Pancreas (tissue), 10 donors: ENCODE data around the gene FAM53B. TPM values are rescaled to one million over a fixed set of nuclear protein-coding genes. Genes with fewer than 3 reads are reported as not detected.

ENCODE experiments used
- ATAC-seq, 4 donors: fragments of 200-7000 bp; cut with Tn5 transposase; one replicate each; pipeline versions ENCODE4 v1.8.0 to v1.9.1; 2020; ENCODE audit warnings: mild to moderate bottlenecking in 4 of 4, moderate library complexity in 4 of 4
- DNase-seq, 6 donors: peaks; one replicate each; pipeline ENCODE4 v3.0.0-alpha.2; 2020
- FAIRE-seq: peaks from 2 replicates; lab custom pipeline; 2012; peaks lifted over from hg19 to GRCh38; lab: Jason Lieb, UNC
- H3K27ac ChIP-seq, 4 donors: fragments of 200-600 bp; sonication (generic); 1 replicate in 3 of 4; 2 replicates in 1 of 4; pipeline versions ENCODE4 v1.5.0 to v1.8.0; 2020
- H3K27me3 ChIP-seq, 4 donors: fragments of 200-600 bp; one replicate each; pipeline ENCODE4 v1.8.0; 2021
- H3K36me3 ChIP-seq, 3 donors: fragments of 200-600 bp; sonication (generic) in 1 of 3; one replicate each; pipeline versions ENCODE4 v1.5.0 to v1.8.0; 2020 to 2021
- H3K4me1 ChIP-seq, 3 donors: fragments of 200-600 bp; one replicate each; pipeline ENCODE4 v1.8.0; 2021
- H3K4me3 ChIP-seq, 4 donors: fragments of 200-600 bp; sonication (generic) in 2 of 4; one replicate each; pipeline versions ENCODE4 v1.5.0 to v1.8.0; 2020 to 2021
- H3K9me3 ChIP-seq, 4 donors: fragments of 200-600 bp; one replicate each; pipeline ENCODE4 v1.8.0; 2021
- CTCF ChIP-seq, 4 donors: fragments of 200-600 bp; sonication (generic) in 3 of 4; IDR thresholded peaks; one replicate each; pipeline versions ENCODE4 v1.5.0 to v1.8.0; 2021; ENCODE audit warnings: antibody characterized with exemption in 4 of 4
- WGBS, 2 donors: extraction: QIAGEN DNeasy Blood & Tissue Kit; methylation state at CpG; one replicate each; pipeline ENCODE4 v1.1.7; 2013; 5-methylcytosine and 5-hydroxymethylcytosine counted together
- intact Hi-C, 3 donors: fragments of 100-400 bp; cut with DNase I; formaldehyde crosslinking; loops; one replicate each; pipeline versions ENCODE4 v1.11.1 to v1.14.2; 2022
- polyA plus RNA-seq, 2 donors: library from polyadenylated mRNA; stranded (reverse); fragments of 200-250 nt; gene quantifications; one replicate each; pipeline ENCODE4 v1.2.3, GENCODE V29; 2013
- total RNA-seq, 6 donors: library from RNA; stranded (reverse); fragmentation: NEBNext Ultra II Directional in 4 of 6; extraction: Animal tissue kit (Norgen Biotek cat#: 25700) in 4 of 6; gene quantifications; one replicate each; pipeline versions ENCODE4 v1.2.1 to v1.2.4, GENCODE V29; 2021 to 2023
- donor health status: healthy with polysubstance abuse.
- donor health status: DM: no; HTN: no; CAD: no; lungs with moderate emphysema.
- donor health status: DM: no; HTN: no; CAD: no.
- donor health status: control.
- donor health status: control.
- donor health status: Bipolar disorder and iron deficiency.
- donor health status: DM: yes; HTN: yes; CAD: no.
- donor health status: DM: no; HTN: no; CAD: no.
- donor health status: DM: no; HTN: no; CAD: no.
- donor health status: DM: yes; HTN: yes; CAD: no.

Gene FAM53B
- total and polyA plus RNA-seq, 8 donors: 5.3 to 16.4 (median 8.5) TPM

- no peak for FAIRE-seq
- WGBS, 2 donors: 83% methylated on average over 16 of the region's 16 CpGs
Observed at GRCh38 chr10:124721330-124722045, 22.7 kb downstream of the FAM53B start.

GRCh38 chr10:124719213-124719851 is 24.8 kb downstream of the FAM53B start:
- 60 to 66% methylated on average over 8 of the region's 8 CpGs for whole genome bisulfite sequencing, 2 donors
- Histone ChIP-seq H3K27me3 (no peaks in the 10 kb centered on the region), H3K4me1 (peaks cover 0 to 31% (median 0%) of the 10 kb centered on the region in 3 donors), H3K9me3 (no peaks in the 10 kb centered on the region), H3K27ac (peak overlapping the region in 2 of 4 donors; percentile 58 to 59), H3K36me3 (no peaks in the 10 kb centered on the region), H3K4me3 (no peak overlapping the region)
- ATAC-seq (peak; percentile 26 to 68 (median 60)), FAIRE-seq (no peak), DNase-seq (peak in 1 of 6 donors; percentile 45)
- peak in 2 of 4 donors; percentile 11 to 13 for TF ChIP-seq CTCF (IDR thresholded peaks at IDR 0.05)
- intact Hi-C loops: no loop called here

More at GRCh38 chr10:124721330-124722045, 22.7 kb downstream of the FAM53B start:
- DNase-seq (peak in 2 of 6 donors; percentile 12 to 38), ATAC-seq (peak in 3 of 4 donors; percentile 9 to 19 (median 11))
- Histone ChIP-seq H3K27ac (peak overlapping the region in 2 of 4 donors; percentile 26 to 40), H3K9me3 (no peaks in the 10 kb centered on the region), H3K4me1 (peaks cover 0 to 32% (median 0%) of the 10 kb centered on the region in 3 donors), H3K27me3 (no peaks in the 10 kb centered on the region), H3K36me3 (no peaks in the 10 kb centered on the region), H3K4me3 (no peak overlapping the region)
- intact Hi-C loops: no loop called here
- no peak for TF ChIP-seq CTCF (IDR thresholded peaks at IDR 0.05)

GRCh38 chr10:124717911-124718741 is 26.1 kb downstream of the FAM53B start:
- WGBS, 2 donors: 59 to 65% methylated on average over 12 of the region's 12 CpGs
- intact Hi-C loops: no loop called here
- Histone ChIP-seq H3K27ac (peak overlapping the region in 2 of 4 donors; percentile 58 to 59), H3K4me1 (peaks cover 0 to 23% (median 0%) of the 10 kb centered on the region in 3 donors), H3K27me3 (no peaks in the 10 kb centered on the region), H3K9me3 (no peaks in the 10 kb centered on the region), H3K4me3 (no peak overlapping the region), H3K36me3 (no peaks in the 10 kb centered on the region)
- ATAC-seq: peak; percentile 27 to 62 (median 52)
- no peak for TF ChIP-seq CTCF (IDR thresholded peaks at IDR 0.05)
- no peak for DNase-seq
- FAIRE-seq: no peak

- no peak for TF ChIP-seq CTCF (IDR thresholded peaks at IDR 0.05)
- no peaks in the 10 kb centered on the region for H3K27me3 ChIP-seq
- no peak for DNase-seq
- peaks cover 0 to 15% (median 0%) of the 10 kb centered on the region in 3 donors for H3K4me1 ChIP-seq
- no peak overlapping the region for H3K27ac ChIP-seq
- WGBS, 2 donors: 91 to 94% methylated on average over 9 of the region's 9 CpGs
- FAIRE-seq: no peak
- H3K36me3 ChIP-seq: no peaks in the 10 kb centered on the region
- intact Hi-C loops: no loop called here
- ATAC-seq: no peak
- no peak overlapping the region for H3K4me3 ChIP-seq
- no peaks in the 10 kb centered on the region for H3K9me3 ChIP-seq
Observed at GRCh38 chr10:124717041-124717757, 27.0 kb downstream of the FAM53B start.
